Adrenal gland (tissue), 12 donors: Measurements from ENCODE around the gene MAN1C1. TPM values are rescaled to one million over a fixed set of nuclear protein-coding genes. Genes with fewer than 3 reads are reported as not detected.

Experiments used
- DNase-seq, 7 donors: peaks; one replicate each; pipeline ENCODE4 v3.0.0-alpha.2; 2019 to 2020
- H3K27ac ChIP-seq, 5 donors: fragments of 200-600 bp; sonication (generic) in 4 of 5; 1 replicate in 3 of 5; 2 replicates in 2 of 5; pipeline versions ENCODE4 v1.5.1 to v1.8.0; 2016 to 2020; ENCODE audit warnings: mild to moderate bottlenecking in 1 of 5
- H3K27me3 ChIP-seq: fragments of 200-600 bp; 2 replicates; pipeline ENCODE4 v1.8.0; 2021
- H3K36me3 ChIP-seq, 2 donors: fragments of 200-600 bp; replicated peaks in 1 of 2; 1 replicate in 1 of 2; 2 replicates in 1 of 2; pipeline versions ENCODE4 v1.5.1 to v1.8.0; 2018 to 2022
- H3K4me1 ChIP-seq, 2 donors: fragments of 200-600 bp; replicated peaks in 1 of 2; 1 replicate in 1 of 2; 2 replicates in 1 of 2; pipeline versions ENCODE4 v1.5.1 to v1.8.0; 2018 to 2021
- H3K4me3 ChIP-seq, 4 donors: fragments of 200-600 bp; sonication (generic) in 3 of 4; one replicate each; pipeline ENCODE4 v1.5.1; 2016 to 2018
- H3K9me3 ChIP-seq, 3 donors: fragments of 200-600 bp; sonication (generic) in 1 of 3; replicated peaks in 1 of 3; 1 replicate in 2 of 3; 2 replicates in 1 of 3; pipeline versions ENCODE4 v1.5.1 to v1.8.0; 2016 to 2021
- CTCF ChIP-seq, 6 experiments: fragments of 450-650 bp in 4 of 6; fragments of 200-600 bp in 2 of 6; sonication (generic) in 1 of 6; IDR thresholded peaks; 1 replicate in 5 of 6; 2 replicates in 1 of 6; pipeline versions ENCODE4 v1.5.1 to v1.8.0; 2016 to 2021; ENCODE audit warnings: antibody characterized with exemption in 6 of 6, mild to moderate bottlenecking in 2 of 6, moderate library complexity in 1 of 6
- POLR2A ChIP-seq, 2 donors: fragments of 450-650 bp; IDR thresholded peaks; one replicate each; pipeline ENCODE4 v1.6.1; 2017; ENCODE audit warnings: antibody characterized with exemption in 2 of 2, mild to moderate bottlenecking in 2 of 2, moderate library complexity in 1 of 2
- WGBS, 4 donors: extraction: QIAGEN DNeasy Blood & Tissue Kit in 2 of 4; methylation state at CpG; one replicate each; pipeline versions ENCODE4 v1.1.5 to v1.1.7; 2013 to 2017; 5-methylcytosine and 5-hydroxymethylcytosine counted together
- intact Hi-C, 2 donors: fragments of 100-400 bp; cut with DNase I; formaldehyde crosslinking; loops; one replicate each; pipeline versions ENCODE4 v1.14.1 to v1.15.0; 2022 to 2023
- polyA plus RNA-seq, 3 donors: library from polyadenylated mRNA; stranded (reverse); fragments of 200-250 nt in 2 of 3; fragments of 350-450 nt in 1 of 3; fragmentation: Illumina TruSeq in 1 of 3; extraction: RNeasy Lipid Tissue Mini Kit (QIAGEN cat#74804) in 1 of 3; gene quantifications; one replicate each; pipeline ENCODE4 v1.2.3, GENCODE V29; 2013 to 2014
- total RNA-seq, 9 donors: library from RNA; depleted of rRNA in 4 of 9; stranded (reverse); fragments of >200 nt in 4 of 9; fragments of 120-200 nt in 1 of 9; fragmentation: NEBNext Ultra II Directional in 1 of 9; extraction: Animal tissue kit (Norgen Biotek cat#: 25700) in 1 of 9; gene quantifications; one replicate each; pipeline versions ENCODE4 v1.1.0 to v1.2.4, GENCODE V29; 2013 to 2023
- donor health status: healthy with polysubstance abuse.
- donor health status: Bipolar disorder and iron deficiency.
- donor health status: DM: yes; HTN: yes; CAD: no.
- donor health status: DM: no; HTN: no; CAD: no.
- donor health status: DM: no; HTN: no; CAD: no.
- donor health status: DM: yes; HTN: yes; CAD: no.

Gene MAN1C1
- total and polyA plus RNA-seq, 12 donors: 2.7 to 58.7 (median 27.7) TPM

- no peak overlapping the region for H3K4me3 ChIP-seq
- 89 to 94% (median 91%) methylated on average over 11 to 15 of the region's 15 CpGs for WGBS, 4 donors
- peaks cover 5 to 18% of the 10 kb centered on the region in 2 donors for H3K4me1 ChIP-seq
- peaks cover 0 to 35% of the 10 kb centered on the region in 2 donors for H3K36me3 ChIP-seq
- peak in 4 of 7 donors; percentile 15 to 53 (median 23) for DNase-seq
- H3K27me3 ChIP-seq: no peaks in the 10 kb centered on the region
- no peak overlapping the region for H3K27ac ChIP-seq
- no peak for TF ChIP-seq POLR2A (IDR thresholded peaks at IDR 0.05)
- H3K9me3 ChIP-seq: no peaks in the 10 kb centered on the region
- intact Hi-C loops: no loop called here
Observed at GRCh38 chr1:25816112-25816718, 199.6 kb downstream of the MAN1C1 start.

- Histone ChIP-seq H3K36me3 (peaks cover 0 to 26% of the 10 kb centered on the region in 2 donors), H3K4me1 (peaks cover 20 to 35% of the 10 kb centered on the region in 2 donors), H3K4me3 (no peak overlapping the region), H3K27me3 (no peaks in the 10 kb centered on the region), H3K27ac (peak overlapping the region in 3 of 5 donors; percentile 19 to 93 (median 43)), H3K9me3 (no peaks in the 10 kb centered on the region)
- TF ChIP-seq POLR2A (IDR thresholded peaks at IDR 0.05) (no peak), CTCF (IDR thresholded peaks at IDR 0.05) (no peak)
- WGBS, 4 donors: 34 to 54% (median 50%) methylated on average over 5 to 8 of the region's 8 CpGs
- peak in 2 of 7 donors; percentile 21 to 56 for DNase-seq
- intact Hi-C loops: no loop called here
Observed at GRCh38 chr1:25817840-25818501, 201.4 kb downstream of the MAN1C1 start.

- no peak for TF ChIP-seq CTCF (IDR thresholded peaks at IDR 0.05)
- TF ChIP-seq POLR2A (IDR thresholded peaks at IDR 0.05): no peak
- no peaks in the 10 kb centered on the region for H3K9me3 ChIP-seq
- H3K4me1 ChIP-seq: peaks cover 23 to 41% of the 10 kb centered on the region in 2 donors
- 48 to 64% (median 52%) methylated on average over 6 of the region's 6 CpGs for WGBS, 4 donors
- H3K27ac ChIP-seq: peak overlapping the region in 3 of 5 donors; percentile 19 to 93 (median 43)
- DNase-seq: peak in 2 of 7 donors; percentile 27 to 64
- H3K27me3 ChIP-seq: no peaks in the 10 kb centered on the region
- intact Hi-C loops: no loop called here
- peaks cover 0 to 25% of the 10 kb centered on the region in 2 donors for H3K36me3 ChIP-seq
- peak overlapping the region in 1 of 4 donors; percentile 74 for H3K4me3 ChIP-seq
Observed at GRCh38 chr1:25818569-25818968, 202.0 kb downstream of the MAN1C1 start.

- intact Hi-C loops: loop anchor here (5.0 to 10.0 kb wide), 3 partner anchors 43 to 175 kb away; partner anchors contain the start of gene PAFAH2 (in 1 of the 2)
- H3K4me1 ChIP-seq: peaks cover 29 to 51% of the 10 kb centered on the region in 2 donors
- 1 to 4% (median 1%) methylated on average over 4 to 64 of the region's 64 CpGs for WGBS, 4 donors
- no peaks in the 10 kb centered on the region for H3K9me3 ChIP-seq
- H3K36me3 ChIP-seq: peaks cover 0 to 22% of the 10 kb centered on the region in 2 donors
- peak within 1 kb of the TSS; percentile 92 to 98 (median 93) for H3K27ac ChIP-seq
- peak; percentile 90 to 94 (median 91) for DNase-seq
- TF ChIP-seq CTCF (IDR thresholded peaks at IDR 0.05): no peak
- peak; percentile 17 to 92 for TF ChIP-seq POLR2A (IDR thresholded peaks at IDR 0.05)
- H3K4me3 ChIP-seq: peak within 1 kb of the TSS; percentile 26 to 99 (median 82)
- H3K27me3 ChIP-seq: no peaks in the 10 kb centered on the region
Observed at GRCh38 chr1:25819491-25820246, 203.1 kb downstream of the MAN1C1 start, which contains the start of gene MTFR1L. Gene MTFR1L, plus strand, starts transcription at chr1:25819954. Its CDS starts 3,151 bp downstream, at chr1:25823105.
